ENCODE measurements around the gene GPR137C. TPM values are rescaled to one million over a fixed set of nuclear protein-coding genes. Genes with fewer than 3 reads are reported as not detected.

GPR137C gene
- total RNA-seq, 1 experiment from 2014 or later: 4.3 TPM

GRCh38 chr14:52551205-52551604 is 1.4 kb upstream of the GPR137C start:
- H2BK12ac ChIP-seq (ENCODE audit: insufficient read length, low read depth, low read length): no peak overlapping the region
- WGBS (ENCODE audit: extremely low coverage, insufficient read length, low lambda C conversion rate): no CpG with 5 or more reads among the region's 6 CpGs
- no peak overlapping the region for H3K14ac ChIP-seq (ENCODE audit: insufficient read depth, low read length)
- no peak overlapping the region for H3T11ph ChIP-seq (ENCODE audit: low read length)
- Mint-ChIP-seq H3K9me3 (no peaks in the 10 kb centered on the region), H3K27ac (no peak overlapping the region), H3K36me3 (ENCODE audit: insufficient read depth in 1 of 3, low read depth in 3 of 3) (0 out of 7 replicates have a peak, but pooled peaks cover 0 to 2% (median 0%) of the 10 kb centered on the region in 3 experiments), H3K4me1 (peaks cover 19 to 22% of the 10 kb centered on the region in 2 experiments), H3K27me3 (ENCODE audit: low read depth) (0 out of 2 replicates have a peak, but pooled peaks cover 1% of the 10 kb centered on the region), H3K4me3 (peak overlapping the region; percentile 83 to 89)
- H2AFZ ChIP-seq (ENCODE audit: low read length): no peak overlapping the region
- no peak overlapping the region for H4K91ac ChIP-seq (ENCODE audit: insufficient read length, low read depth, low read length)
- no peak overlapping the region for H3K56ac ChIP-seq (ENCODE audit: insufficient read length, low read depth, low read length)
- H3K79me1 ChIP-seq (ENCODE audit: insufficient read depth, low read depth, low read length, poor library complexity, severe bottlenecking): no peaks in the 10 kb centered on the region
- H3K4me2 ChIP-seq (ENCODE audit: insufficient read depth, insufficient read length, low read length): peak overlapping the region; percentile 96
- H3K9me3 ChIP-seq (ENCODE audit: control insufficient read depth, low read depth, low read length): no peaks in the 10 kb centered on the region
- no peak overlapping the region for H3K4ac ChIP-seq (ENCODE audit: low read depth, low read length)
- no peaks in the 10 kb centered on the region for H4K20me1 ChIP-seq (ENCODE audit: control insufficient read depth, insufficient read depth, insufficient read length)
- H2AK5ac ChIP-seq (ENCODE audit: insufficient read length, low read length): no peak overlapping the region
- no peak overlapping the region for H4K8ac ChIP-seq (replicated peaks; ENCODE audit: insufficient read length, low read depth, low read length)
- no peaks in the 10 kb centered on the region; the same call in 1 of the 2 replicates for H3K79me2 ChIP-seq (ENCODE audit: insufficient read depth, low read length)
- 0 out of 2 replicates have a peak, but pooled peaks cover 3% of the 10 kb centered on the region for H3K4me1 ChIP-seq (ENCODE audit: insufficient read depth, low read length)
- no peak overlapping the region for H2BK15ac ChIP-seq (ENCODE audit: low read depth, low read length)
- H3K27ac ChIP-seq (ENCODE audit: insufficient read length, low read depth, low read length): no peak overlapping the region
- no peaks in the 10 kb centered on the region for H3K27me3 ChIP-seq (ENCODE audit: insufficient read depth, low read length)
- TF ChIP-seq CTCF (conservative IDR thresholded peaks at IDR 0.05): no peak
- no peak overlapping the region for H2BK120ac ChIP-seq (ENCODE audit: low read depth, low read length, poor library complexity, severe bottlenecking)
- no peak overlapping the region for H3K23ac ChIP-seq (ENCODE audit: insufficient read length, low read depth, low read length)
- peaks cover 6% of the 10 kb centered on the region for H3K23me2 ChIP-seq (ENCODE audit: insufficient read length, low read depth, low read length, poor library complexity, severe bottlenecking)
- no peak overlapping the region for H2BK5ac ChIP-seq (ENCODE audit: insufficient read length, low read length)
- H3K9ac ChIP-seq (ENCODE audit: extremely low read depth, insufficient read length, low read length): peak overlapping the region; percentile 88
- H2BK20ac ChIP-seq (ENCODE audit: low read depth, low read length, poor library complexity, severe bottlenecking): no peak overlapping the region
- DNase-seq: no peak
- H4K5ac ChIP-seq (ENCODE audit: insufficient read length, low read depth, low read length): no peak overlapping the region
- H3K18ac ChIP-seq (ENCODE audit: insufficient read length, low read depth, low read length): no peak overlapping the region

Data from H9 (cell line).